ENCODE measurements around the gene CKLF.

DNA sequence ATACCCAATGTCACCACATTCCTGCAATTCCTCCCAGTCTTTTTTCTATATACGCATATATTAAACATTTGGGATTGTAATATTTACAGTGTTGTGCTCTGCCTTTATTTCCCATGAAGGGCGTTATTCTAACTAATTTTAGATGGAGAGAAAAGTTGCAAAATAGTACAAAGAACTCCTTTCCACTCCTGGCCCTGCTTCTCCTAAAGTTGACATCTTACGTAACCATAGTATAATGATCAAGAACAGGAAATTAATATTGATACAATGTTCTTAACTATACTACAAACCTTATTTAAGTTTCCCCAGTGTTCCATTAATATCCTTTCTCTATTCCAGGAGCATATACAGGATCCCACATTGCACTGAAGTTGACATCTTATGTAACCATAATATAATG lies 48.8 kb upstream of the CKLF start:
- TF ChIP-seq POLR2AphosphoS5 (IDR thresholded peaks at IDR 0.05; ENCODE audit: low read depth, low read length) (no peak), TAF1 (IDR thresholded peaks at IDR 0.05; ENCODE audit: borderline replicate concordance, insufficient read depth, low read length) (no peak)
- TF ChIP-seq, protein P1, sequence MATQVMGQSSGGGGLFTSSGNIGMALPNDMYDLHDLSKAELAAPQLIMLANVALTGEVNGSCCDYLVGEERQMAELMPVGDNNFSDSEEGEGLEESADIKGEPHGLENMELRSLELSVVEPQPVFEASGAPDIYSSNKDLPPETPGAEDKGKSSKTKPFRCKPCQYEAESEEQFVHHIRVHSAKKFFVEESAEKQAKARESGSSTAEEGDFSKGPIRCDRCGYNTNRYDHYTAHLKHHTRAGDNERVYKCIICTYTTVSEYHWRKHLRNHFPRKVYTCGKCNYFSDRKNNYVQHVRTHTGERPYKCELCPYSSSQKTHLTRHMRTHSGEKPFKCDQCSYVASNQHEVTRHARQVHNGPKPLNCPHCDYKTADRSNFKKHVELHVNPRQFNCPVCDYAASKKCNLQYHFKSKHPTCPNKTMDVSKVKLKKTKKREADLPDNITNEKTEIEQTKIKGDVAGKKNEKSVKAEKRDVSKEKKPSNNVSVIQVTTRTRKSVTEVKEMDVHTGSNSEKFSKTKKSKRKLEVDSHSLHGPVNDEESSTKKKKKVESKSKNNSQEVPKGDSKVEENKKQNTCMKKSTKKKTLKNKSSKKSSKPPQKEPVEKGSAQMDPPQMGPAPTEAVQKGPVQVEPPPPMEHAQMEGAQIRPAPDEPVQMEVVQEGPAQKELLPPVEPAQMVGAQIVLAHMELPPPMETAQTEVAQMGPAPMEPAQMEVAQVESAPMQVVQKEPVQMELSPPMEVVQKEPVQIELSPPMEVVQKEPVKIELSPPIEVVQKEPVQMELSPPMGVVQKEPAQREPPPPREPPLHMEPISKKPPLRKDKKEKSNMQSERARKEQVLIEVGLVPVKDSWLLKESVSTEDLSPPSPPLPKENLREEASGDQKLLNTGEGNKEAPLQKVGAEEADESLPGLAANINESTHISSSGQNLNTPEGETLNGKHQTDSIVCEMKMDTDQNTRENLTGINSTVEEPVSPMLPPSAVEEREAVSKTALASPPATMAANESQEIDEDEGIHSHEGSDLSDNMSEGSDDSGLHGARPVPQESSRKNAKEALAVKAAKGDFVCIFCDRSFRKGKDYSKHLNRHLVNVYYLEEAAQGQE (IDR thresholded peaks at IDR 0.05; ENCODE audit: insufficient read depth in 1 of 2, low read depth in 2 of 2, low read length in 2 of 2): no peak
